GM12873 (cell line): ENCODE results near the gene VCL.

Experiments
- TF ChIP-seq, protein P1 (sequence below): IDR thresholded peaks from 2 replicates; pipeline ENCODE4 v1.5.1; 2012; ENCODE audit warnings: low read depth, mild to moderate bottlenecking, moderate library complexity, low read length, control low read depth; ENCODE audit not compliant: insufficient read depth; ENCODE audit errors: missing control alignments

Gene VCL

DNA sequence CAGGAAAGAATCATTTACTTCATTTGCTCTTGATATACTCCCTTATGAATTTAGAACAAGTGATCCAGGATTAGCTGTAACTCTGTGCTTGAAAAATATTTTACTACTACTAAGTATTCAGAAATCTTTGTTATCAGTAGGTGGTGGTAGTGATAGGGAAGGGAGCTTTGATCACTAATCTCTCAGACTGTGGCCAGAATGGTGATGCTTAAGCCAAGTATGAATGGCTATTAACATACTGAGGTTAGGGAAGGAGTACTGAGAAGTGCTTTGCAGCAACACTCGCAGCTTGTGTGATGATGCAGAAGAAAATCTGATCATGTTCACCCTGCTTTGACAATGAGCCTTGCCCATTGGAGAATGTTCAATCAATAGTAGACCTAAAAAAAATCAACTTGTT, 123.5 kb downstream of the VCL start:
- TF ChIP-seq, protein P1, sequence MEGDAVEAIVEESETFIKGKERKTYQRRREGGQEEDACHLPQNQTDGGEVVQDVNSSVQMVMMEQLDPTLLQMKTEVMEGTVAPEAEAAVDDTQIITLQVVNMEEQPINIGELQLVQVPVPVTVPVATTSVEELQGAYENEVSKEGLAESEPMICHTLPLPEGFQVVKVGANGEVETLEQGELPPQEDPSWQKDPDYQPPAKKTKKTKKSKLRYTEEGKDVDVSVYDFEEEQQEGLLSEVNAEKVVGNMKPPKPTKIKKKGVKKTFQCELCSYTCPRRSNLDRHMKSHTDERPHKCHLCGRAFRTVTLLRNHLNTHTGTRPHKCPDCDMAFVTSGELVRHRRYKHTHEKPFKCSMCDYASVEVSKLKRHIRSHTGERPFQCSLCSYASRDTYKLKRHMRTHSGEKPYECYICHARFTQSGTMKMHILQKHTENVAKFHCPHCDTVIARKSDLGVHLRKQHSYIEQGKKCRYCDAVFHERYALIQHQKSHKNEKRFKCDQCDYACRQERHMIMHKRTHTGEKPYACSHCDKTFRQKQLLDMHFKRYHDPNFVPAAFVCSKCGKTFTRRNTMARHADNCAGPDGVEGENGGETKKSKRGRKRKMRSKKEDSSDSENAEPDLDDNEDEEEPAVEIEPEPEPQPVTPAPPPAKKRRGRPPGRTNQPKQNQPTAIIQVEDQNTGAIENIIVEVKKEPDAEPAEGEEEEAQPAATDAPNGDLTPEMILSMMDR = no peak

DNA sequence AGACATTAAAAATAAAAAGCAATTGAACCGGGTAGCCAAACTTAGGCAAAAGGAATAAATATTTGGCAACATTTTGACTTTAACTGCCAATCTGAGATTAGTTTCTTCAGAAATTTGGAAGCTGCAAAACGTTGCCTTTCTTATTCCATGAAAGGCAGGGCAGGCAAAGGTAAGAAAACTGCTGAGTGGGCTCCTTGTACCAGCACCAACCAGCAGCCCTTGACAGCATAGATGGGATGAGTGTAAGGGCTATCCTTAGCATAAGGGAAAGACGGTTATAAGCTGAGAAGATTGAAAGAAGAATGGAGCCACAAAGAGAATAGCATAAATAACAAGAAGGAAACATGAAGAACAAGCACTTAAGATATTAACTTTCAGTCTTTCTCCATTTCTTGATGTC, 124.1 kb downstream of the VCL start:
- TF ChIP-seq, protein P1 = no peak

DNA sequence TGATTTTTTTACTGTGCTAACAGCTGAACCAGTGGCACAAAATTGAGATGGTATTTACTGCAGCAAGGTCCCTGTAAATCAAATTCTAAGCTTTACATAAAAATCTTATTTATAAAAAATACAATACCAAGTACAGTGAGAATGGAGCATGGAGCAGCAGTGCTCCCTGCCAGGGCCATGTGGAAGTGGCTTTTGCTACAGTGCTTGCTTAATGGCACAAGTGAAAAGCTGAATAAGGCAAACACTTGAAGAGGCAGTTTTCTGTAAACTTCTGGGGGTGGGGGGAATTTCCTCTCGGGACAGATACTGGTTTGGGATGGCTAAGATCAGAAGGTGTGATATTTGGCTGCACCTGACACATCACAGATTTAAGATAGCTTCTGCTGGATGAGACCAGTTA, 125.2 kb downstream of the VCL start:
- TF ChIP-seq, protein P1 = no peak

DNA sequence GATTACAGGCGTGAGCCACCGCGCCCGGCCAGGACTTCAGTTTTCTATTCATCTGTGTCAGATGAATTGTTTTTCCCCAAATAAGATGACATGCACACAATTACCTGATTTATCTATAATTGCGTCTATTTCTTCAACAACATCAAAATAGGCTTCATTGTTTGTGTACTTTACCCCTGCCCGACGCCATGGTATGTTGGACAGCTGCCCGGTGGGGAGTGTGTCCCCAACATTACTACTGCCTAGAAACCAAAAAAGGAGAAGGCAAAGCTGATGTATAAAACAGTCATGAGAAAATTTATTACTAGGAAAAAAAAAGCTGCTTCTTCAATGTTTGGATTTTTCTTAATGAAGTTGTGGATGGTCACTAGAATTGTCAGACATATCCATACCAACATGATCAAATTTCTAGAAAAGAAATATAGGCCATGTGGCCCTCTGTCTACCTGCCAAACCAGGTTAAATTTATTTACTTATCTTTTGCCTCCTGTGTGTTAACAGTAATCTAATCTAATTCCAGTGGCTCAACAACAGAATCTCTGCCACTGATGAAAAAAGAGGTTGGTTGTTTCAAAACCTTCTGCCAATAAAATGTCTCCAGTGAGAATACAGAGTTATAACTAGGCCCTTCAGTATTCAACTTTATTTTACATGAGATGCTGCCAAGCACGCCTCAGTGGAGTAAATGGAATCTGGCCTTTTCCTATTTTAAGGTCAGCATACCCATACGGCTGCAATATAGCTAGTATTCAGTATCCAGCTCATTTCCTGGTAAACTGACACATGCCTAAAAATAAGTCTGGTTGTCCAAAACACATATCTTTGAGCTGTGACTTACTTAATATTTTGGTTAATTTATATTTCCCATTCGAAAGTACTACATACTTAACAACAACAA, 136.3 kb downstream of the VCL start:
- TF ChIP-seq, protein P1 = no peak

DNA sequence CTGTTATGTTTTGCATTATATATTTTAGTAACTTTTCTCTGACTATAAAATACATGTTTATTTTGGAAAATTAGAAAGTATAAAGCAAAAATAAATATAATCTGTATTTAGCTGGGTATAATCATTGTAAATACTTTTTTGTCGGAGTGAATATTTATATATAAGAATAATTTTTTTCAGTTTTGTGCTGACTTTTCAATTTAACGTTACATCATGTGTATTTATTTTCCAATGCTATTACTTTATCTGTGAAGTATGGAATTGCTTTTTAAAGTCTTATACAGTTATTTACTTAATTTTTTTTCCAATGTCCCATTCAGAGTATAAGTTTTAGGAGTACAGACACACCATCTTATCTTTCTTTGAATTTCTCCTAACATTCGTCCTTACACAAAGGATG, 137.5 kb downstream of the VCL start:
- TF ChIP-seq, protein P1 = no peak

DNA sequence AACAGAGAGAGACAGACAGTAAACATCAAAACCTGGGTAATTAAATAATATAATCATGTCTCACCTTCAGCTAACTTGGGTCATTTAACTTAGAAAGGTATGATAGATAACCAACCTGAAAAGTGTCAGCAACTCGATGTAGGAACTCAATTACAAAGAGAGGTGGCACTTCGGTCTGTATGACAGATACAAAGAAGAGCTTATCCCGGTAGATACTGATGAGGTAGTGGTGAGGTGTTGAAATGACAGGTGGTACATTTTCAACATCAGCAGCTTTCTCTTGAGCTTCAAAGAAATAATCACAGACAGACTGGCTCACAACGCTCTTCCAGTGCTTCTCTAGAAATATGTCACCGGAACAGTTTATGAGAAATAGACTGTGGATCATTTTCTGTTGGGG, 140.1 kb downstream of the VCL start:
- TF ChIP-seq, protein P1 = no peak

DNA sequence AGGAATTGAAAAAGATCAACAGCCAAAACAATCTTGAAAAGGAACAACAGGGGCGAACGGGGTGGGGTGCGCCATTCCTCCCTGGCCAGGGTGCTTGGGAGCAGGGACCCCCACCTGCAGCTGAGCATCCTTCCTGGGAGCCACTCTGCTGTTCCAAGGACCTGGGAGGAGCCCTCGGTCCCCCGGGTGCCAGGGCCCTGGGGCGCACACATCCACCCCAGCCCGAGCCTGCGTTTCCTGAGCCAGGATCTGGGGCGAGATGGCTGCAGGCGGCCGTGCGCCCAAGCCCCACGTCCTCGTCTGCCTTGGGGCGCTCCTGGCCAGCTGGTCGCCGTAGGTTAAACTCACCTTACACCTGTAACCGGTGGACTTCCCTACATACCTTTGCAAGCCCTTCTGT, 142.1 kb downstream of the VCL start:
- TF ChIP-seq, protein P1 = no peak
